MV-4-11 (cell line): ENCODE results near the gene WDR86.

Experiments
- DNase-seq: peaks from one replicate; lab custom pipeline; 2025; lab: John Stamatoyannopoulos, UW

WDR86 gene

DNA sequence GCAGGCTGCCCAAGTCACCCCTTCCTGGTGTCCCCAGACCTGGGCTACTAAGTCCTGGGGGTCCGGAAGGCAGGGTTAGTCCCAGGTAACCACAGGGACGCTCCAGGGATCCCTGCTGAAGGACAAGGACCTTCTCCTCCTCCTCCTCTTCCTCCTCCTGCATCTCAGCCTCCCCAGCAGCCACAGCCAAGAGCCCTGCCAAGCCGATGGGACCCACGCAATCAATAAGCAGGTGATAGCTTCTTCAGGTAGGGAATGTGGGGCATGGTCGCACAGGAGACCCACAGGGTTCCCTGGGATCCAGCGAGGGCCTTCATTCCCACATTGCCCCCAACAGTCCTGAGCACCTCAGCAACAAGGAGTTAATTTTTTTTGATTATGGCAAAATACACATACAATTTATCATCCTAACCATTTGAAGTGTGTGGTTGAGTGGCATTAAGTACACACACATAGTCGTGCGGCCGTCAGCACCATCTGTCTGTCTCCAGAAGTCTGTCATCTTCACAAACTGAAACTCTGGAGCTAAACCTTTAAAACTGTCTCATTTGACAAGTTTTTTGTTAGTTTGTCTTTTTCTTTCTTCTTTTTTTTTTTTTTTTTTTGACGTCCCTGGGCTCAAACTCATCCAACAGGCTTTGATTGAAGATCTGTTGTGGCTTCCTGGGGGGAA is 18.0 kb upstream of the WDR86 start:
- DNase-seq = no peak

DNA sequence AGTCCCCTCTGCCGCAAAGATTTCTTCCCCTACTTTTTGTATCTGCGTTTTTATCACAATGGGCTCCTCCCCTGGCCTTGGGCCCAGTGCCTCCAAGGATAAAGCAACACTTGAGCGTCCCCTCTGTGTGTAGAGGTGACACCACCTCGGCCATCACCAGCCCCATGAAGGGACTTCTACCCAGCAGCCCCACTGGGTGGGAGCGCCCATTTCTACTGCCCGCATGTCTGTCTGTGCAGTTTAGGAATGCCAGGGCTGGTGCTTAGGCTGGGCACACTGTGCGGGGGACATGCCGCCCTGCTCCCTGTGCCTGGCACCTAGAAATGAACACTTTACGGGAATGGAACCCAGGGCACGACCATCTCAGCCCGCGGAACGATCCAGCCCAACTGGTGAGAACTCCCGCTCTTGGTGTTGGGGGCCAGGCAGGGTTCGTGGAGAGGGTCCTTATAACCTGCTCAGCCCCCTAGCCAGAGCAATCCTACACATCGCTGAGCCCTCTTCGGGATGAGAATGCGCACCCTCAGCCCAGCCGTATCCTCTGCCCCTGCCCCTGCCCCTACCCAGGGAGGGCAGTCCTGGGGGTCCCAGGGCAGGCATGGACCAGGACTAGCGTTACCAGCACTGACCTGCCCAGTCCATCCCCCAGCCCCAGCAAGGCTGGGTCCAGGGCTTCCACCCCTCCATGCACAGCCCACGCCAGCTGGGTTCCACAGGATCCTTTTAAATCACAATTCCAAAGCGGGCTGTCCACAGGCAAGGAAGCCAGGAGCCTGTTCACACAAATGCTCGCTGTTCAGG is 17.3 kb upstream of the WDR86 start:
- no peak for DNase-seq

DNA sequence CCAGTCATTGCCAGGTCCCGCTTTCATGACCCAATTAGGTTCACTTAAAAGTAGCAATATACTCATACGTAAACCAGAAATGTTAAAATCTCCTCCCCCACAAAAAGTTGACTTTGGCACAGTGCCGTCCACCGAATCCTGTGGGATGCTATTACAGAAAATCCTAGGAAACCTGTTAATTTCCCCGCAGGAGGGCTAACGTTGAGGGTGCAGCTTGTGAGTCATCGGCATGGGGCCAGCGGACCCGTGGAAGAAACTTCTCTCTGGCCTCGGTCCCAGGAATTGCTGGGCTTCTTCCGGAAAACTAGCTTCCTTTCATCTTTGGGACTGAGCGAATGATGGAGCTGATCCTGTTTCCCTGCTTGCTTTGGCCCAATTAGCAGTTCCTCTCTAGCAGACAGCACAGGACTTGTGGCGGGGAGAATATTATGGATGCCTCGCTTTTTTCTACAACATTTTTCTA is 16.6 kb upstream of the WDR86 start:
- DNase-seq = no peak

DNA sequence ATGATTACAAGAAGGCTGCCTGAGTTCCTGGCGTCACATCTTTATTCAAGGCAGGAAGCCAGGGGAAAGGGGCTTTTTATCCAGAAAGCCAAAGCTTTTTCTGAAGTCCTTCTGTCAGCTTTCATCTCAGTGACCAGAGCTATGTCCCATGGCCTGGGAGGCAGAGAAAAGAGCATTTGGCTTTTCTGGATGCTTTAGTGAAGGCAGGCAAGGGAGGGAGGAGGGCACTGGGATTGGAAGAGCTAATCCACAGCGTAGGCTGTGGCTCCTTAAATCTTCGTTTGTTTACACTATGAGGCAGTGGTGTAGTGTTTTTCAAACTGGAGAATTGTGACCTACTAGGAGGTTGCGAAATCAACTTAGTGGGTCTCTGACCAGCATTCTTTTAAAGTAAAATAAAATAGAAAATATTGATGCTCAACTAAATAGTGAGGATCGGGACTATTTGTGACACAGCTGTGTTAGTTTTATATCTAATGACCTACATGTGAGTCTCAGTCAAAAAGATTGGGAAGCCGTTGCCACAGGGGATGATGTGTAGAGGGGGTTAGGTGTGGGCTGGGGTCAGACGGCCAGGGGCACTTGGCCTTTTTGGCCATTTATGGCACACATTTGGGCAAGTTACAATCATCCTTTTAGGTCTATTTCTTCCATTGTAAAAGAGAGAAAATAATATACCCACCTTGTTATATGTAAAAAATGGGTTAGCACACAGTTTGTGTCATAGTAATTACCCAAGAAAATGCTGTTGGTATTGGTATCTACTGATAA is 16.0 kb upstream of the WDR86 start:
- peak; percentile 25 for DNase-seq

DNA sequence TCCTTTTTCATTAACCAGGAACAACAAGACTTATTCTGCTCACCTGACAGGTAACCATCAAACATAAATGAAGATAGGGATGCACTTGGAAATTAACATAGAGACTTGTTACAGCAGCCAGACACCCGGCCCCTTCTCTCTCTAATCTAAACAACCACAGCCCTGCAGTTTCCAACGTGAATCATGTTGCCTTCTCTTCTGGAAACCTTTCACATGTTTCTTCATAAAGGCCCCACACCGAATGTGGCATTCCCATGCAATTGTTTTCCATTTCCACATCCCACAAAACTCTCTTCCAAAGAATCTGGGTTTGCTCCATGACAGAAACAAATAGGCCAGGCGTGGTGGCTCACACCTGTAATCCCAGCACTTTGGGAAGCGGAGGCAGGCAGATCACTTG is 15.0 kb upstream of the WDR86 start:
- DNase-seq = no peak

DNA sequence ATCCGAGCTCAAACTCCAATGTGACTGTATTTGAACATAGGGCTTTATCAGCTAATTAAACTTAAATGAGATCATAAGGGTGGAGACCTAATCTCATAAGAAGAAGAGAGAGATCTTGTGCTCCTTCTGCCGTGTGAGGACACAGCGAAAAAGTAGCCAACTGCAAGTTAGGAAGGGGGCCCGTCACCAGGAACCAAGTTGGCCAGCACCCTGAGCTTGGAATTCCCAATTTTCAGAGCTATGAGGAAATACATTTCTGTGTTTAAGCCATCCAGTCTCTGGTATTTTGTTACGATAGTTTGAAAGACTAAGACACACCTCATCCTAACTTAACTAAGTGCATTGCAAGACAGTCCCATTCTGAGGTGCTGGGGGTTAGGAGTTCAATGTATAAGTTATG is 14.1 kb upstream of the WDR86 start:
- DNase-seq = no peak

DNA sequence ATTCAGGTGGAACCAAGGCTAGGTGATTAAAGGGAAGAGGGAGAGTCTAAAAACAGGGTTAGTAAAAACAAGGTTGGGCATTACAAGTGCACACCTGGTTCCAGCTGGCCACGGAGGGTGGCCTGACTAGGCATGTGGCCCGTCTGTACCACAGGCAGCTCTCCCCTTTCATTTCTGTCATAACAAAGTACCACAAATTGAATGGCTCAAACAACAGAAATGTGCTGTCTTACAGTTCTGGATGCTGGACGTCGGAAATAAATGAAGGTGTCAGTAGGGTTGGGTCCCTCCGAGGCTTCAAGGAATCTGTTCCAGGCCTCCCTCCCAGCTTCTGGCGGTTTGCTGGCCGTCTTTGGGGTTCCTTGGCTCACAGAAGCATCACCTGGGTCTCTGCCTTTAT is 13.4 kb upstream of the WDR86 start:
- DNase-seq = no peak

DNA sequence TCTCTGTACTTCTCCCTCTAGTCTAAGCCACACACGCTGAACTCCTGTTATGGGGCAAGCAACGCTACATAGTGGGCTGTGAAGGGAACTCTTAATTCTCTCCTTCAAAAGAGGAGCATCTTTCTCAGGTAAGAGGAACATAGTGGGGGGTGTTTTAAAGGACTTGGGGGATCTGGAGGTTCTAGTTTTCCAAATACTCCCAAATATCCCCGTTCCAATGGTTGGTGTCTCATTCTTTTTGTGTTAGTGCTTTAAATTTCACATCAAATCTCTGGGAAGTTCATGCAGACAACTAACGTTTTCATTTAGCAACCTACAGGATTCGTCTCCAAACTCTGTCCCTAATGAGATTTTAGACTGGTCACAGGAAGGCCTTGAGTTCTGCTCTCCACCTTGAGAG is 12.4 kb upstream of the WDR86 start:
- DNase-seq = no peak

DNA sequence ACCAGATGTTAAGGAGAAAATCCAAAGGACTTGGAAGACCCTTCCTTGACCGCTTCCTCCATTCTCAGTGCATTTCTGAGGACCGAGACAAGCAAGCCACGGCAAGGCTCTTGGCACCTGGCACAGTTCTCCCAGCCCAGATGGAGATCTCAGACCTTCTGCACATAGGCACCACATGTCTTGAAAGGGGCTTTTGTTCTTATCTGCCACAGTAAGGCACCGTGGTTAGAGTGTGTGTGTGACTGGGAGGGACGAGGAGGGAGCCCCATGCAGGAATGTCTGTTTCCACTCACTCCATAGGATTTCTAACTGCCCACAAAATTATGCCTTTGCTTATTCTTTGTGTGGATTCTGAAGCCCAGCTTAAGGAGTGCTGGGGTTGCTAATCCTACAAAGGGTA is 10.3 kb upstream of the WDR86 start:
- DNase-seq = no peak

DNA sequence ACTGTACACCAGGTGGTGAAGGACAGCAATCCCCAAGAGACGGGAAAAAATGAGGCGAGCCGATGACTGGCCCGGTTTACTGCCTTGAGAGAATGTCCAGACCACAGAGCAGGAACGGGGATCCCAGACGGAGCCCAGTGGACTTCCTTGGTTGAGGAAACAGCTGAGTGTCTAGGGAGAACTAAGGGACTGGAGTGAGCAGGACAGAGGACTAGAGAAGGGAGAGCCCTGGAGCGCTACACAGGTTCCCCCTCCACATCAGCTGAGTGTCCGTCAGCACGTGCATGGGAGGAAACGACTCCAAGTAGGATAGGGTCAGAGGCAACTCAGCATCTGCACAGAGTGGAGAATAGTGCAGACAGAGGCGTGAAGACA is 7.1 kb upstream of the WDR86 start:
- DNase-seq = peak; percentile 2

DNA sequence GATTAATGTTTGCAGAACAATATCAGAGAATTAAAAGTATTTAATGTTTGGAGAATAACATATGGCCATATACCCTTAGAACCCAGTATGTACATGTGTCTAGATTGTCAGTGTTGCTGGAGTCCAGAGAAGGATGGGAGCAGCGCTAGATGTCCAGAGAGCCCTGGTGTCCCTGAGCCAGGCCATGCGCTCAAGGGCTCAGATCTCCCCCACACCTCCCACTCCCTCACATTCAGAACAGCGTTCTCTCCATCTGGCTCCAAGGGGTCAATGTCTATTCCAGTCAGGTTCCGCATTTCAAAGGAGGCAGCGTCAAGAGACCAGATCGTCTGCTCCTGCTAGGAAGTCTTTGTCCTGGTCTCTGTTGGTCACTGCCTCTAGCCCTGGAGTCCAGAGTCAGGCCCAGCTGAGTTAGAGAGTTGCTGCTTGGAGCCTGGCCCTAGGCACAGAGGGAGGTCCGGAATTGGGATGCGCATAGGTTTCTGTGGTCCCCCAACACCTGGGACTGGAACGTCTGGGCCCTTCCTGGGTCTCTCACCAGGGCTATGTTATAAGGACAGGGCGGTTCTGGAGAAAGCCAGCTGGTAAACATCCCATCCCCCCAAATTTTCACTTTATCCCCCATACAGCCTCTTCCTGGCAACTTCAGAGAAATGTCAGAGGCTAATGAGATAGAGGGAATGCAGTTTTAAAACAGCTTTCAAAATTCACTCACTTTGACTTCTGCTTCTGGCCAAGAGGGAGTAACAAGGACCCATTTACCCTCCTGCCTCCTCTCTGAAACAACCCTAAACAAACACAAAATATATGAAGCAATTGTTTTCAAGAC is 6.5 kb upstream of the WDR86 start:
- DNase-seq = peak; percentile 70

DNA sequence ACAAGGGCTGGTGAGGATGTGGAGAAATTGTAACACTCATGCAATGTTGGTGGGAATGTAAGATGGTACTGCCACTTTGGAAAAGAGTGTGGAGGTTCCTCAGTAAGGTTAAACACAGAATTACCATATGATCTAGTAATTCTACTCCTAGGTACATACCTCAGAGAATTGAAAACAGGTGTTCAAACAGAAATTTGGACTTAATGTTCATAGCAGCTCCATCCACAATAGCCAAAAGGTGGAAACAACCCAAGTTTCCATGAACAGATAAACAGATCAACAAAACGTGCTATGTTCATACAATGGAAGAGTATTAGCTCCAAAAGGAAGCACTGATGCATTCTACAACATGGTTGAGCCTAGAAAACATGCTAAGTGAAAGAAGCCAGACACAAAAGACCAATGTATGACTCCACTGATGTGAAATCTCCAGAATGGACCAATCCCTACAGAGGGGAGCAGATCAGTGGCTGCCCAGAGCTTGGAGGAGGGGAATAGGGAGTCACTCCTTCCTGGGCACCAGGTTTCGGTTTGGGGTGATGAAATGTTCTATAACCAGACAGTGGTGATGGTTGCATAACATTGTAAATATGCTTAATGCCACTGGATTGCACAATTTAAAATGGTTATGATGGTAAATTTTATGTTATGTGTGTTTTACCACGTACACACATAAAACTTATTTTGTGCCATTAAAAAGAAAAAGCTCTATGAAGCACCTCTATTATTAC is 5.7 kb upstream of the WDR86 start:
- DNase-seq = peak; percentile 100

DNA sequence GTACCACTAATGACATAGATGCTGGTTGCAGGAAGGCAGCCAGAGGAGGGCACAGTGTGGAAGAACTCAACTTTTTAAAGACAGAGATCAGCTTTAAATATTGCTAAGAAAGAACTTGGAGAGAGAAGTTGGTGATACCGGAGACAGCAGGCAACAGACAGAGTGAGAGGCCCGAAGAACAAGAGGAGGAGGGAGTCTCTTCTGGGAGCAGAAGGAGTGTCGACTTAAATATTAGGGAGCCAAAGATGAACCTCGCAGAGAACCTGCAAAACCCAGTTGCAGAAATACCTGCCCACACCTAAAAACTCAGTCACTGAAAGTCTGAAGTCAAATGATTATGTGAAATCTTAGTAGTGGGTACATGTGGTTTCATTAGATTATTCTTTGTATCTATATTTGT is 3.4 kb upstream of the WDR86 start:
- DNase-seq = no peak

DNA sequence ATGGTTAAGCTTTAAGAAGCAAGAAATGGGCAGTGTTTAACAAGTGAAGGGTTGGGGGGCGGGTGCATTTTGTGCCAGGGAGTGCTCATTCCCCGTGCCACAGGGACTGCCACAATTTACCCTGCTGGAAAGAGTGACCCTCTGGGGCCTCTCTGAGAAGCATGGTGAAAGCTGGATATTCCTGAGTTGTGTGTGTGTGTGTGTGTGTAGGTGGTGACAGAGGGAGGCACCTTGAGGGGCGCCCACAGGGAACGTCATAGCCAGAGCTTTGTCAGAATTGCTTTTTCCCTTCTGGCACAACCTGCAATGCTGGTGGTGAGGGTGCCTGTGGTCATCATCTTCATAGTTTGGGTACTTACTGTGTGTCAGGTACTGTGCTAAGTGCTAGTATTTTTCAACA is 2.5 kb upstream of the WDR86 start:
- DNase-seq = no peak

DNA sequence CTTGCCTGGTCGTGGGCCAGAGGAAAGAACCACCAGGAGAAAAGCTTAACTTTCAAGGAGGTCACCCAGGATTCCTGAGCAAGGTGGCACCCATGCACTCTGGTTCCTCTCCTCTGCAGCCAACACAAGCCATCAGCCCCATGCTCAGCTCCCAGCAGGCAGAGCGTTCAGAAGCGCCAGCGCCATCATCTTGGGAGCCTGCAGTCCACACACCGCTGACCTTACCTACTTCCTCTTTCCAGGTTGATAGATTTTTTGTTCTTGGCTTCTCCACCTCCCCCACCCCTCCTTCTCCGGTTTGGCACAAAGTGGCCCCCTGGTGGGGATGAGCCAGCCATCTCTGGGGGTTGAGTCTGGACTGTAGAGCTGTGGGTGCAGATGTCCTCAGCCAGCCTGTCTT is 1.7 kb upstream of the WDR86 start:
- peak; percentile 84 for DNase-seq

DNA sequence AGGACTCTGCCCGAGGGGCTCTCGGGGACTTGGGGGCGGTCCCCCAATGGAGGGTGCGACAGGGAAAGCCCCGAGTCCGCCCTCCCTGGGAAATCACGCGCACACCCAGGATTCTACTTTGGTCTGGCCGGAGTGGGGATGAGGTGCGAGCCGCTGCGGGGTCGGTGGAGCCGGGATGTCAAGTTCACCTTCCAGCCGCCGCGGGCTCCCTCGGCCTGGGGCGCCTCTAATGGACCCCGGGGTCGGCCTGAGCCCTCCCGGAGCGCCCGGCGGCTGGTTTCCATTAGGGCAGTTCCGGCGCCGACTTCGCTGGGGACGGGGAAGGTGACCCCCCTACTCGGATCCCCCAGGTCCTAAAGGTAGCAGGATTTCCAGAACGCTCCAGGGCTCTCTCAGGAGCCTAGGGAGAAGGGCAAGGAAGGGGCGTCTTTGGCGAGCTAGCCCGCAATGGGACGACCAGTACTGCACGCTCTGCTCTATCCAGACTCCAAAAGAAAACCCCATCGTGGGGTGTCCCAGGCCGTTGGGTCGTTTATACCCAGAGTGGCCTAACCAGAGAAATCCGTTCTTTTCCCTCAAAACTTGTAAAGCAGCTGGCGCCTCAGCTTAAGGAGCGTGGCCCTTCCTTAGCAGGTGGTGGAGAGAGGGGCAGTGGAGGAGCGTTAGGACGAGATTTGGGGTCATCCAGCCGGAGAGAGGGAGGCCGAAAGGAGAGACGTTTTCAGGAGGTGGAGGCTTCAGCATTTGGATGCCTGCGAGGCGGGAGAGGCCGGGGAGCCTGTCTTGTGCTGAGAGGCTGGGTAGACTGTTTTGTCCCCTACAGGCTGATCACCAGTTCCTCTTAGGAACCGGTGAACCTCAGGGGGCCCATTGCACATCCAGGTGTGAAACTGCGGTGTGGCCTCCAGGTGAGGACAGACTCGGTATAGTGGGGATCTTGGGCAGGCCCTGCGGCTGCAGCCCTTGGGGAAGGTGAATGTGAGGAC is 860 bp upstream of the WDR86 start:
- no peak for DNase-seq

DNA sequence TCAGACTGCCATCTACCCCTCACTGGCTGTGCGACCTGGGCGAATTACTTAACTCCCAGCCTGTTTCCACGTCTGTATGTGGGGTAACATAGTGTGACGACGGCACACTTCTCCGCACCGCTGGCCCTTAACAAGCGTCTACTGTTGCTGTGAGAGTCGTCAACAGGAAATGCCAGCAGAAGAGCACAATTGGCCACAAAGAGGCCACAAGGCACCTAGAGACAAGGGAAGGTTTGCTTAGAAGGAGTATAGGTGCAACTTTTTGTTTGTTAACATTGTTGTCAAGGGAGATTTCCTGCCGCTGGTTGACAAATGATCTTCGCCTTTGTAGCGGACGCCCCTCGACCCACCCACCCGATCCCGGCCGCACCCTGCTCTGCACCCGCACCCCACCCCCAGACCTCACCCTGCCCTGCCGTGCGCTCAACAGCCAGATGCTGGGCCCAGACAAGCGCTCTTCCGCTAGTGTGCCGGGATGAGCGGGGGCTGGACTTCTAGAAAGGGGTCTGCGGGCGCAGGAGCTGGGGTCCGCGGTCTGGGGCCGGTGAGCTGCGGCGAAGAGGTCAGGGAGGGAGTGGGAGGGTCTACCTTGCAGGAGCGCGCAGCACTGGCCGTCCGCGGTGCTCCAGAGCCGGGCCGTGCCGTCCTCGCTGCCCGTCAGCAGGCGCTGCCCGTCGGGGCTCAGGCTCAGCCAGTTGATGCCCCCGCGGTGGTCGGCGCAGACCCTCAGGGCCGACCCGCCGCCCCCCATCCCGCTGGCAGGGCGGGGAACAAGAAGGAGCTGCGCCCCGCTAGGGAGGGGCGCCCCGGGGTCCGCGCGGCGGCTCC is 785 bp downstream of the WDR86 start:
- peak; percentile 36 for DNase-seq

DNA sequence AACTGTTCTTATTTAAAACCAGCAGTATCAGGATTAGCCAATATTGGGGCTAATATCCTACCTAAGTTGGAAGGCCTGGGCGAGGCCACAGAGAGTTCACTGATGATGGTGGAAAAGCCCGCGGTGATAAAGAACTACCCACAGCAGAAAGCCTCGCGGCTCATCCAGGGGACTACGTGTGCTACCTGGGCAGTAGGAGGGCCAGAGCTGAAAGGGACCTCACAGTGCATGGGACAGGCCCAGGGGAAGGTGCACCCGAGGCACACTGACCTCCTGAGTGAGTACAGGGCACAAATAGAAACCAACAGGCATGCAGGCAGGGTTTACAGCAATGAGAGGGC is 1.4 kb downstream of the WDR86 start:
- no peak for DNase-seq

DNA sequence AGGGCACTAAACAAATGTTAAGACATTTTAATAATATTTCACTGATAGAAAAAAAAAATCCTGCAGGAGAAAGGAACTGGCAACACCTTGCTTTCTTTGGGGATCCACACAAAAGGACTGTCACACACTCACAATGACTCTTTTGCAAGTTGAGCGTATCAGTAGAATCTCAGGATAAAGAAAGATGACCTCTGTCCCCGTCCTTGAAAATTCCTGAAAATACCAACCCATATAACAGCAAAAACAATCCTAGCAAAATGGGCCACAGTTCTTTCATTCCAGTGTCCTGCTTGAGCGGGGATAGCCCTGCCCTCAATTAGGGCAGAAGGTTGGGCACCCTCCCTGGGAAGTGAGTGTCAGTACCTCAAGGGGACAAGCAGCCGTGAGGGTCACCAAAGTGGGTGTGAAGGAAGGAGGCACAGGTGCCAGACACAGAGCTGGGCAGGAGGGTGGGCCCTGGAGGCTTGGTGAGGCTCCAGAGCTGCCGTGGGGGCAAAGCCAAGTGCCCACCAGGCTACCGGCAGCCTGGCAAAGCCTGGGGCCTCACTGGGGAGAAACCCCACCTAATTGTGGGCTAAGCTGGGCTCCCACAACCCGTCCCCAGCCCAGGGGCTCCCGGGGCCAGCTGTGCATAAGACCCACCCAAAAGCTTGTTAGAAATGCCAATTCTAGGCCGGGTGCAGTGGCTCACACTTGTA is 2.8 kb downstream of the WDR86 start:
- no peak for DNase-seq
